Measurements from ENCODE around the gene MSRB1. TPM values are rescaled to one million over a fixed set of nuclear protein-coding genes. Genes with fewer than 3 reads are reported as not detected.

Gene MSRB1
- total and polyA plus RNA-seq, 4 donors = 32.2 to 169 (median 98.0) TPM

DNA sequence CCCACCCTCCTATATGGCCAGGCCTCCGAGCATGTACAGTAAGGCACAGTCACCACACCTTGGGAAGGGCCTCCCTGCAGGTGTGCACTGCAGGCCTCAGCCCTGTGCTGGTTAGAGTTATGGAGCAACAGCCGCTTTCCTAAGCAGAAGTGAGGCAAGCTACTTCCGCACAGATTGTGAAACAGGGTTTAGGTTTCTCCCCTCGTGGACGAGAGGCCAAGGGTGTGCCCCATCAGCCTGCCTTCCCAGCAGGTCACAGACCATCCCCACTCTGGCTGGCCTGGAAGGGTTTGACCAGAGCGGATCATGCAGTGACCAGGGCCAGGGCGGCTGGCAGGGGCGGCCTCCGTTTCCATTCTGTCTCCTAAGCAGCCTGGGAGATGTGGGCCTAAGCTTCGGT, 4.7 kb downstream of the MSRB1 start:
- peak; percentile 54 for DNase-seq (ENCODE audit: low spot score)
- H3K36me3 ChIP-seq (ENCODE audit: control insufficient read depth in 4 of 4, insufficient read depth in 3 of 4, low read depth in 1 of 4, low read length in 3 of 4) = peaks cover 4 to 26% (median 17%) of the 10 kb centered on the region in 4 donors
- TF ChIP-seq FOXA1 (IDR thresholded peaks at IDR 0.05) (no peak), GABPA (IDR thresholded peaks at IDR 0.05 in 1 of 2, conservative IDR thresholded peaks at IDR 0.05 in 1 of 2) (peak in 1 of 2 donors; percentile 70), EGR1 (IDR thresholded peaks at IDR 0.05; ENCODE audit: low read depth in 2 of 2) (peak; percentile 49 to 85), JUND (IDR thresholded peaks at IDR 0.05) (peak in 1 of 2 donors; percentile 15), FOXA2 (IDR thresholded peaks at IDR 0.05) (peak; percentile 31), RAD21 (IDR thresholded peaks at IDR 0.05) (peak in 1 of 2 donors; percentile 24), NR2F2 (IDR thresholded peaks at IDR 0.05) (no peak), SP1 (IDR thresholded peaks at IDR 0.05) (peak; percentile 79), RXRA (IDR thresholded peaks at IDR 0.05) (peak; percentile 86 to 92), YY1 (IDR thresholded peaks at IDR 0.05) (no peak), TAF1 (conservative IDR thresholded peaks at IDR 0.05) (no peak), HNF4A (conservative IDR thresholded peaks at IDR 0.05) (peak; percentile 82 to 84), HNF4G (IDR thresholded peaks at IDR 0.05) (peak; percentile 32)
- TF ChIP-seq, protein P1, sequence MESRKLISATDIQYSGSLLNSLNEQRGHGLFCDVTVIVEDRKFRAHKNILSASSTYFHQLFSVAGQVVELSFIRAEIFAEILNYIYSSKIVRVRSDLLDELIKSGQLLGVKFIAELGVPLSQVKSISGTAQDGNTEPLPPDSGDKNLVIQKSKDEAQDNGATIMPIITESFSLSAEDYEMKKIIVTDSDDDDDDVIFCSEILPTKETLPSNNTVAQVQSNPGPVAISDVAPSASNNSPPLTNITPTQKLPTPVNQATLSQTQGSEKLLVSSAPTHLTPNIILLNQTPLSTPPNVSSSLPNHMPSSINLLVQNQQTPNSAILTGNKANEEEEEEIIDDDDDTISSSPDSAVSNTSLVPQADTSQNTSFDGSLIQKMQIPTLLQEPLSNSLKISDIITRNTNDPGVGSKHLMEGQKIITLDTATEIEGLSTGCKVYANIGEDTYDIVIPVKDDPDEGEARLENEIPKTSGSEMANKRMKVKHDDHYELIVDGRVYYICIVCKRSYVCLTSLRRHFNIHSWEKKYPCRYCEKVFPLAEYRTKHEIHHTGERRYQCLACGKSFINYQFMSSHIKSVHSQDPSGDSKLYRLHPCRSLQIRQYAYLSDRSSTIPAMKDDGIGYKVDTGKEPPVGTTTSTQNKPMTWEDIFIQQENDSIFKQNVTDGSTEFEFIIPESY (IDR thresholded peaks at IDR 0.05) = peak; percentile 59
- TF ChIP-seq, protein P2, sequence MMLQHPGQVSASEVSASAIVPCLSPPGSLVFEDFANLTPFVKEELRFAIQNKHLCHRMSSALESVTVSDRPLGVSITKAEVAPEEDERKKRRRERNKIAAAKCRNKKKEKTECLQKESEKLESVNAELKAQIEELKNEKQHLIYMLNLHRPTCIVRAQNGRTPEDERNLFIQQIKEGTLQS (IDR thresholded peaks at IDR 0.05) = peak; percentile 54
- TF ChIP-seq, protein P3, sequence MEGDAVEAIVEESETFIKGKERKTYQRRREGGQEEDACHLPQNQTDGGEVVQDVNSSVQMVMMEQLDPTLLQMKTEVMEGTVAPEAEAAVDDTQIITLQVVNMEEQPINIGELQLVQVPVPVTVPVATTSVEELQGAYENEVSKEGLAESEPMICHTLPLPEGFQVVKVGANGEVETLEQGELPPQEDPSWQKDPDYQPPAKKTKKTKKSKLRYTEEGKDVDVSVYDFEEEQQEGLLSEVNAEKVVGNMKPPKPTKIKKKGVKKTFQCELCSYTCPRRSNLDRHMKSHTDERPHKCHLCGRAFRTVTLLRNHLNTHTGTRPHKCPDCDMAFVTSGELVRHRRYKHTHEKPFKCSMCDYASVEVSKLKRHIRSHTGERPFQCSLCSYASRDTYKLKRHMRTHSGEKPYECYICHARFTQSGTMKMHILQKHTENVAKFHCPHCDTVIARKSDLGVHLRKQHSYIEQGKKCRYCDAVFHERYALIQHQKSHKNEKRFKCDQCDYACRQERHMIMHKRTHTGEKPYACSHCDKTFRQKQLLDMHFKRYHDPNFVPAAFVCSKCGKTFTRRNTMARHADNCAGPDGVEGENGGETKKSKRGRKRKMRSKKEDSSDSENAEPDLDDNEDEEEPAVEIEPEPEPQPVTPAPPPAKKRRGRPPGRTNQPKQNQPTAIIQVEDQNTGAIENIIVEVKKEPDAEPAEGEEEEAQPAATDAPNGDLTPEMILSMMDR (IDR thresholded peaks at IDR 0.05; ENCODE audit: low read depth, low read length, missing input control) = no peak
- TF ChIP-seq, protein P4, sequence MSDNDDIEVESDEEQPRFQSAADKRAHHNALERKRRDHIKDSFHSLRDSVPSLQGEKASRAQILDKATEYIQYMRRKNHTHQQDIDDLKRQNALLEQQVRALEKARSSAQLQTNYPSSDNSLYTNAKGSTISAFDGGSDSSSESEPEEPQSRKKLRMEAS (IDR thresholded peaks at IDR 0.05) = peak; percentile 96
- TF ChIP-seq, protein P5, sequence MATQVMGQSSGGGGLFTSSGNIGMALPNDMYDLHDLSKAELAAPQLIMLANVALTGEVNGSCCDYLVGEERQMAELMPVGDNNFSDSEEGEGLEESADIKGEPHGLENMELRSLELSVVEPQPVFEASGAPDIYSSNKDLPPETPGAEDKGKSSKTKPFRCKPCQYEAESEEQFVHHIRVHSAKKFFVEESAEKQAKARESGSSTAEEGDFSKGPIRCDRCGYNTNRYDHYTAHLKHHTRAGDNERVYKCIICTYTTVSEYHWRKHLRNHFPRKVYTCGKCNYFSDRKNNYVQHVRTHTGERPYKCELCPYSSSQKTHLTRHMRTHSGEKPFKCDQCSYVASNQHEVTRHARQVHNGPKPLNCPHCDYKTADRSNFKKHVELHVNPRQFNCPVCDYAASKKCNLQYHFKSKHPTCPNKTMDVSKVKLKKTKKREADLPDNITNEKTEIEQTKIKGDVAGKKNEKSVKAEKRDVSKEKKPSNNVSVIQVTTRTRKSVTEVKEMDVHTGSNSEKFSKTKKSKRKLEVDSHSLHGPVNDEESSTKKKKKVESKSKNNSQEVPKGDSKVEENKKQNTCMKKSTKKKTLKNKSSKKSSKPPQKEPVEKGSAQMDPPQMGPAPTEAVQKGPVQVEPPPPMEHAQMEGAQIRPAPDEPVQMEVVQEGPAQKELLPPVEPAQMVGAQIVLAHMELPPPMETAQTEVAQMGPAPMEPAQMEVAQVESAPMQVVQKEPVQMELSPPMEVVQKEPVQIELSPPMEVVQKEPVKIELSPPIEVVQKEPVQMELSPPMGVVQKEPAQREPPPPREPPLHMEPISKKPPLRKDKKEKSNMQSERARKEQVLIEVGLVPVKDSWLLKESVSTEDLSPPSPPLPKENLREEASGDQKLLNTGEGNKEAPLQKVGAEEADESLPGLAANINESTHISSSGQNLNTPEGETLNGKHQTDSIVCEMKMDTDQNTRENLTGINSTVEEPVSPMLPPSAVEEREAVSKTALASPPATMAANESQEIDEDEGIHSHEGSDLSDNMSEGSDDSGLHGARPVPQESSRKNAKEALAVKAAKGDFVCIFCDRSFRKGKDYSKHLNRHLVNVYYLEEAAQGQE (IDR thresholded peaks at IDR 0.05) = no peak
- peak overlapping the region; percentile 51 to 62 for H3K27ac ChIP-seq (ENCODE audit: low read depth in 1 of 2, low read length in 2 of 2)
- H3K4me3 ChIP-seq (ENCODE audit: low read depth in 1 of 3, low read length in 3 of 3) = no peak overlapping the region
- no peak overlapping the region for H3K9ac ChIP-seq (ENCODE audit: low read depth in 1 of 2, low read length in 2 of 2)
- peaks cover 11 to 57% (median 43%) of the 10 kb centered on the region in 4 donors for H3K4me1 ChIP-seq (ENCODE audit: control insufficient read depth in 4 of 4, insufficient read depth in 4 of 4, low read length in 3 of 4)
- WGBS = 57% methylated on average over 10 of the region's 10 CpGs
- H3K27me3 ChIP-seq (ENCODE audit: control insufficient read depth in 4 of 4, insufficient read depth in 4 of 4, low read length in 3 of 4) = no peaks in the 10 kb centered on the region
- no peaks in the 10 kb centered on the region for H3K9me3 ChIP-seq (ENCODE audit: control insufficient read depth in 4 of 4, low read length in 3 of 4)
